Activated CD4-positive, alpha-beta T cell treated with anti-CD3 and anti-CD28 coated beads, Interleukin-2, amount 10 ng/mL, durations not matched to agents 7 days and 5 days (primary cell): ENCODE data around the gene CACNA2D3. TPM values are rescaled to one million over a fixed set of nuclear protein-coding genes. Genes with fewer than 3 reads are reported as not detected.

ENCODE experiments used
- CTCF ChIA-PET: fragments of 350-600 bp; sonication (Branson Sonifier 250); formaldehyde crosslinking; loops from one replicate; lab custom pipeline; 2021; ENCODE audit warnings: antibody characterized with exemption; lab: Charles Lee
- POLR2A ChIA-PET: fragments of 350-600 bp; sonication (Branson Sonifier 250); formaldehyde crosslinking; loops from one replicate; lab custom pipeline; 2021; ENCODE audit warnings: antibody characterized with exemption; lab: Charles Lee
- DNase-seq: peaks from one replicate; pipeline ENCODE4 v3.0.0-alpha.2; 2020
- H3K27ac Mint-ChIP-seq: one replicate; pipeline ENCODE4 v1.8.0; 2021; ENCODE audit warnings: mild to moderate bottlenecking, moderate library complexity, mixed read lengths
- H3K27me3 Mint-ChIP-seq: one replicate; pipeline ENCODE4 v1.8.0; 2021; ENCODE audit warnings: mixed read lengths
- H3K36me3 Mint-ChIP-seq: one replicate; pipeline ENCODE4 v1.8.0; 2021; ENCODE audit warnings: low read depth, mixed read lengths
- H3K4me1 Mint-ChIP-seq: one replicate; pipeline ENCODE4 v1.8.0; 2021; ENCODE audit warnings: mixed read lengths
- H3K4me3 Mint-ChIP-seq: one replicate; pipeline ENCODE4 v1.8.0; 2021; ENCODE audit warnings: mild to moderate bottlenecking, moderate library complexity, mixed read lengths
- H3K9me3 Mint-ChIP-seq: one replicate; pipeline ENCODE4 v1.8.0; 2021; ENCODE audit warnings: mixed read lengths
- total RNA-seq, 2 experiments: library from RNA; stranded (reverse); gene quantifications; one replicate each; pipeline ENCODE4 v1.2.3, GENCODE V29; 2021

CACNA2D3 gene
- total RNA-seq, 2 experiments from 2014 or later: not detected

GRCh38 chr3:54484334-54484733 is 362.0 kb downstream of the CACNA2D3 start:
- no peak for DNase-seq
- Mint-ChIP-seq H3K27ac (no peak overlapping the region), H3K4me1 (no peaks in the 10 kb centered on the region), H3K4me3 (no peak overlapping the region), H3K27me3 (no peaks in the 10 kb centered on the region), H3K36me3 (no peaks in the 10 kb centered on the region), H3K9me3 (no peaks in the 10 kb centered on the region)
- ChIA-PET CTCF (no interaction called here), POLR2A (no interaction called here)

GRCh38 chr3:54486317-54486716 is 364.0 kb downstream of the CACNA2D3 start:
- H3K9me3 Mint-ChIP-seq: no peaks in the 10 kb centered on the region
- CTCF ChIA-PET: no interaction called here
- no peak overlapping the region for H3K27ac Mint-ChIP-seq
- no peaks in the 10 kb centered on the region for H3K4me1 Mint-ChIP-seq
- no peak overlapping the region for H3K4me3 Mint-ChIP-seq
- H3K27me3 Mint-ChIP-seq: no peaks in the 10 kb centered on the region
- H3K36me3 Mint-ChIP-seq: no peaks in the 10 kb centered on the region
- DNase-seq: no peak
- POLR2A ChIA-PET: no interaction called here

GRCh38 chr3:54488297-54488696 is 365.9 kb downstream of the CACNA2D3 start:
- POLR2A ChIA-PET: no interaction called here
- Mint-ChIP-seq H3K9me3 (no peaks in the 10 kb centered on the region), H3K27me3 (no peaks in the 10 kb centered on the region), H3K27ac (no peak overlapping the region), H3K4me1 (no peaks in the 10 kb centered on the region), H3K36me3 (no peaks in the 10 kb centered on the region), H3K4me3 (no peak overlapping the region)
- CTCF ChIA-PET: interaction anchor here (1.4 kb wide), 1 partner anchor 15 kb away, joined by 3 read pairs; no protein-coding TSS in a partner anchor
- no peak for DNase-seq

- H3K27ac Mint-ChIP-seq: no peak overlapping the region
- ChIA-PET POLR2A (no interaction called here), CTCF (no interaction called here)
- peaks cover 4% of the 10 kb centered on the region for H3K9me3 Mint-ChIP-seq
- H3K36me3 Mint-ChIP-seq: no peaks in the 10 kb centered on the region
- no peaks in the 10 kb centered on the region for H3K27me3 Mint-ChIP-seq
- no peak for DNase-seq
- no peak overlapping the region for H3K4me3 Mint-ChIP-seq
- H3K4me1 Mint-ChIP-seq: no peaks in the 10 kb centered on the region
Measured at GRCh38 chr3:54494209-54494608, 371.9 kb downstream of the CACNA2D3 start.

- Mint-ChIP-seq H3K4me3 (no peak overlapping the region), H3K36me3 (no peaks in the 10 kb centered on the region), H3K27me3 (no peaks in the 10 kb centered on the region), H3K9me3 (peaks cover 2% of the 10 kb centered on the region), H3K4me1 (no peaks in the 10 kb centered on the region), H3K27ac (no peak overlapping the region)
- POLR2A ChIA-PET: no interaction called here
- CTCF ChIA-PET: no interaction called here
- no peak for DNase-seq
Measured at GRCh38 chr3:54506603-54507002, 384.3 kb downstream of the CACNA2D3 start.

- Mint-ChIP-seq H3K4me1 (no peaks in the 10 kb centered on the region), H3K36me3 (no peaks in the 10 kb centered on the region), H3K27ac (no peak overlapping the region), H3K27me3 (no peaks in the 10 kb centered on the region), H3K9me3 (peaks cover 2% of the 10 kb centered on the region), H3K4me3 (no peak overlapping the region)
- no peak for DNase-seq
- ChIA-PET CTCF (no interaction called here), POLR2A (no interaction called here)
Measured at GRCh38 chr3:54507876-54508460, 385.6 kb downstream of the CACNA2D3 start.

GRCh38 chr3:54510506-54510905 is 388.2 kb downstream of the CACNA2D3 start:
- Mint-ChIP-seq H3K9me3 (peaks cover 5% of the 10 kb centered on the region), H3K4me3 (no peak overlapping the region), H3K27ac (no peak overlapping the region), H3K4me1 (no peaks in the 10 kb centered on the region), H3K36me3 (no peaks in the 10 kb centered on the region), H3K27me3 (no peaks in the 10 kb centered on the region)
- DNase-seq: no peak
- ChIA-PET CTCF (no interaction called here), POLR2A (no interaction called here)

- Mint-ChIP-seq H3K4me1 (no peaks in the 10 kb centered on the region), H3K36me3 (no peaks in the 10 kb centered on the region), H3K9me3 (peaks cover 5% of the 10 kb centered on the region), H3K27me3 (no peaks in the 10 kb centered on the region), H3K27ac (no peak overlapping the region), H3K4me3 (no peak overlapping the region)
- DNase-seq: no peak
- POLR2A ChIA-PET: no interaction called here
- CTCF ChIA-PET: interaction anchor here (0.6 kb wide), 1 partner anchor 19 kb away, joined by 3 read pairs; no protein-coding TSS in a partner anchor
Measured at GRCh38 chr3:54511766-54512365, 389.5 kb downstream of the CACNA2D3 start.

GRCh38 chr3:54514006-54514405 is 391.7 kb downstream of the CACNA2D3 start:
- H3K4me1 Mint-ChIP-seq: no peaks in the 10 kb centered on the region
- no peak overlapping the region for H3K27ac Mint-ChIP-seq
- no peak overlapping the region for H3K4me3 Mint-ChIP-seq
- H3K36me3 Mint-ChIP-seq: no peaks in the 10 kb centered on the region
- DNase-seq: no peak
- peaks cover 5% of the 10 kb centered on the region for H3K9me3 Mint-ChIP-seq
- CTCF ChIA-PET: no interaction called here
- POLR2A ChIA-PET: no interaction called here
- H3K27me3 Mint-ChIP-seq: no peaks in the 10 kb centered on the region

- no peaks in the 10 kb centered on the region for H3K27me3 Mint-ChIP-seq
- no peaks in the 10 kb centered on the region for H3K36me3 Mint-ChIP-seq
- no peak for DNase-seq
- ChIA-PET CTCF (no interaction called here), POLR2A (no interaction called here)
- H3K4me1 Mint-ChIP-seq: no peaks in the 10 kb centered on the region
- no peak overlapping the region for H3K27ac Mint-ChIP-seq
- no peak overlapping the region for H3K4me3 Mint-ChIP-seq
- peaks cover 5% of the 10 kb centered on the region for H3K9me3 Mint-ChIP-seq
Measured at GRCh38 chr3:54514416-54514815, 392.1 kb downstream of the CACNA2D3 start.

GRCh38 chr3:54515441-54516213 is 393.3 kb downstream of the CACNA2D3 start:
- DNase-seq: no peak
- CTCF ChIA-PET: no interaction called here
- Mint-ChIP-seq H3K27ac (no peak overlapping the region), H3K4me1 (no peaks in the 10 kb centered on the region), H3K36me3 (no peaks in the 10 kb centered on the region), H3K9me3 (peaks cover 5% of the 10 kb centered on the region), H3K27me3 (no peaks in the 10 kb centered on the region), H3K4me3 (no peak overlapping the region)
- POLR2A ChIA-PET: no interaction called here

- H3K4me3 Mint-ChIP-seq: no peak overlapping the region
- no peaks in the 10 kb centered on the region for H3K27me3 Mint-ChIP-seq
- no peaks in the 10 kb centered on the region for H3K36me3 Mint-ChIP-seq
- H3K4me1 Mint-ChIP-seq: no peaks in the 10 kb centered on the region
- peaks cover 3% of the 10 kb centered on the region for H3K9me3 Mint-ChIP-seq
- ChIA-PET CTCF (interaction anchor here (0.5 kb wide), 1 partner anchor 199 kb away, joined by 6 read pairs; no protein-coding TSS in a partner anchor), POLR2A (no interaction called here)
- H3K27ac Mint-ChIP-seq: no peak overlapping the region
- DNase-seq: no peak
Measured at GRCh38 chr3:54517424-54517823, 395.1 kb downstream of the CACNA2D3 start.

- ChIA-PET POLR2A (no interaction called here), CTCF (no interaction called here)
- no peaks in the 10 kb centered on the region for H3K27me3 Mint-ChIP-seq
- peaks cover 2% of the 10 kb centered on the region for H3K9me3 Mint-ChIP-seq
- H3K36me3 Mint-ChIP-seq: no peaks in the 10 kb centered on the region
- H3K27ac Mint-ChIP-seq: no peak overlapping the region
- no peak overlapping the region for H3K4me3 Mint-ChIP-seq
- no peaks in the 10 kb centered on the region for H3K4me1 Mint-ChIP-seq
- DNase-seq: no peak
Measured at GRCh38 chr3:54518011-54518675, 395.8 kb downstream of the CACNA2D3 start.
